Measurements from ENCODE around the gene BTNL3. TPM values are rescaled to one million over a fixed set of nuclear protein-coding genes. Genes with fewer than 3 reads are reported as not detected.
"Not testable (repeated sequence)": the region's sequence is repeated elsewhere in the genome, so short reads cannot be mapped to it uniquely, and the experiment has no call there.

Gene BTNL3
- total RNA-seq, 2 experiments from 2014 or later: not detected

DNA sequence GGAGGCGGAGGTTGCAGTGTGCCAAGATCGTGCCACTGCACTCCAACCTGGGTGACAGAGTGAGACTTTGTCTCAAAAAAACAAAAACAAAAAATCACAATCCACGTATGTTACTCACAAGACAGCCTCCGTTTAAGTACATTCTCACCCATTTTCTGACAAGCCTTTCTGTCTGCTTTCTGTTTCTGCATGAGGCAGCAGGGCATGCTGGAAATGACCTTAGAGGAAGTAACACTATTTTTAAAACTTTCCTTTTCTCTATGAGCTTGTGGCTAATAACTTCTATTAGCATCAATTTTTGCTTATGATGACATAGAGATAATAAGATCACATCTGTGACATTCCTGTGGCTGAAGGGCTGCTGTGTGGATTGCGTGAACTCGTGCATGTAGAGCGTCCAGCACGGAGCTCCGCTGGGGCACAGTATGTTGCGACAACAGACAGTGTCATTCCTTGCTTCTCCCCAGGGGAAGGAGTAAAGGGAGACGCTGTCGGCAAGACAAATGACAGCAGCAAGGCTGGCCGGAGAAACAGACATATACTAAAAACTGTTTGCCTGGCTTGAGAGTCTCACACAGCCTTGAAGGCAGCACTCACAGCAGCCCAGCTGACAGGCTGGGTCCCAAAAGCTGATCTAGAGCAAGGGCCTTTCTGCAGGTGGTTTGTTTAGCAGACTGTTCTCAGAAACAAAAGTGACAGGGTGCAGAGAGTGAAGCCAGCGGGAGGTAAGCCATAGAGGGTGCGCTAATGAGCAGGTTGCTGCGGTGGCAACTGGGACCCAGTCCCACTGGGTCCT, 1.6 kb downstream of the BTNL3 start:
- H3K27me3 Mint-ChIP-seq: peaks cover 13% of the 10 kb centered on the region
- H3K27ac Mint-ChIP-seq: no peak overlapping the region
- DNase-seq: no peak
- H3K4me3 Mint-ChIP-seq: no peak overlapping the region
- H3K36me3 Mint-ChIP-seq (ENCODE audit: low read depth): no peaks in the 10 kb centered on the region
- H3K9me3 Mint-ChIP-seq: no peaks in the 10 kb centered on the region
- no peaks in the 10 kb centered on the region for H3K4me1 Mint-ChIP-seq
- POLR2A ChIA-PET: no interaction called here
- CTCF ChIA-PET: no interaction called here

DNA sequence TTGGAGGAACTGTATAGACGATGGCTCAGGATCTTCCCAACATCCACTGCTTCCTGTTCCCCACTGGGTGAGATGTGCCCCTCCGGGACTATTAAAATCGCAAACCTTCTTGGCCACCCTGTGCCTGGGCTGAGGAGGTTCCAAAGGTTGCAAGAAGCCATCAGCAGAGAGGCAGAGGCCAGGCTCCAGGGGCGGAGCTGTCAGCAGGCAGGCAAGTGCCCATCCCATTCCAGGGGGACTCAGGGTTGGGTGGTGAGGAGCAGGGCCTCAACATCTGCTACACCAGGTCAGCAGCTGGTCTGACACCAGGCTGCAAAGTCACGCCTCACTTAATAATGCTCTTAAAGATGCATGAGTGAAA, 2.2 kb downstream of the BTNL3 start:
- Mint-ChIP-seq H3K27me3 (peaks cover 8% of the 10 kb centered on the region), H3K4me1 (no peaks in the 10 kb centered on the region), H3K36me3 (ENCODE audit: low read depth) (no peaks in the 10 kb centered on the region), H3K9me3 (no peaks in the 10 kb centered on the region), H3K4me3 (no peak overlapping the region), H3K27ac (no peak overlapping the region)
- POLR2A ChIA-PET: no interaction called here
- CTCF ChIA-PET: no interaction called here
- no peak for DNase-seq

GRCh38 chr5:181001947-181002346, 13.3 kb downstream of the BTNL3 start:
- Mint-ChIP-seq H3K36me3 (ENCODE audit: low read depth) (no peaks in the 10 kb centered on the region), H3K4me3 (no peak overlapping the region), H3K27ac (no peak overlapping the region), H3K4me1 (no peaks in the 10 kb centered on the region), H3K27me3 (no peaks in the 10 kb centered on the region), H3K9me3 (no peaks in the 10 kb centered on the region)
- no peak for DNase-seq
- CTCF ChIA-PET: no interaction called here
- POLR2A ChIA-PET: no interaction called here

DNA sequence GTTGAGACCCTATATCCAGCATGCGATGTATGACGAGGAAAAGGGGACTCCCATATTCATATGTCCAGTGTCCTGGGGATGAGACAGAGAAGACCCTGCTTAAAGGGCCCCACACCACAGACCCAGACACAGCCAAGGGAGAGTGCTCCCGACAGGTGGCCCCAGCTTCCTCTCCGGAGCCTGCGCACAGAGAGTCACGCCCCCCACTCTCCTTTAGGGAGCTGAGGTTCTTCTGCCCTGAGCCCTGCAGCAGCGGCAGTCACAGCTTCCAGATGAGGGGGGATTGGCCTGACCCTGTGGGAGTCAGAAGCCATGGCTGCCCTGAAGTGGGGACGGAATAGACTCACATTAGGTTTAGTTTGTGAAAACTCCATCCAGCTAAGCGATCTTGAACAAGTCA, 17.1 kb downstream of the BTNL3 start:
- no peak for DNase-seq
- Mint-ChIP-seq H3K27ac (no peak overlapping the region), H3K27me3 (no peaks in the 10 kb centered on the region), H3K4me3 (no peak overlapping the region), H3K4me1 (no peaks in the 10 kb centered on the region), H3K36me3 (ENCODE audit: low read depth) (no peaks in the 10 kb centered on the region), H3K9me3 (no peaks in the 10 kb centered on the region)
- ChIA-PET CTCF (no interaction called here), POLR2A (no interaction called here)

DNA sequence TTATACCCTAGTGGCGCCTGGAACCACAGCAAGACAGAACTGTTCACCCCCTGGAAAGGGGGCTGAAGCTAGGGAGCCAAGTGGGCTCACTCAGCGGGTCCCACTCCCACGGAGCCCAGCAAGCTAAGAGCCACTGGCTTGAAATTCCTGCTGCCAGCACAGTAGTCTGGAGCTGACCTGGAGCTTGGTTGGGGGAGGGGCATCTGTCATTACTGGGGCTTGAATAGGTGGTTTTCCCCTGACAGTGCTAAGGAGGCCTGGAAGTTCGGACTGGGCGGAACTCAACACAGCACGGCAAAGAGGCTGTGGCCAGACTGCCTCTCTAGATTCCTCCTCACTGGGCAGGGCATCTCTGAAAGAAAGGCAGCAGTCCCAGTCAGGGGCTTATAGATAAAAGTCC, 19.5 kb downstream of the BTNL3 start:
- H3K36me3 Mint-ChIP-seq (ENCODE audit: low read depth): no peaks in the 10 kb centered on the region
- ChIA-PET CTCF (interaction anchor here (1.1 kb wide), 1 partner anchor 139 kb away, joined by 3 read pairs; no protein-coding TSS in a partner anchor), POLR2A (no interaction called here)
- no peak for DNase-seq
- no peaks in the 10 kb centered on the region for H3K4me1 Mint-ChIP-seq
- H3K27ac Mint-ChIP-seq: no peak overlapping the region
- no peak overlapping the region for H3K4me3 Mint-ChIP-seq
- no peaks in the 10 kb centered on the region for H3K9me3 Mint-ChIP-seq
- H3K27me3 Mint-ChIP-seq: no peaks in the 10 kb centered on the region

- CTCF ChIA-PET; H3K27me3 Mint-ChIP-seq; H3K4me1 Mint-ChIP-seq; H3K4me3 Mint-ChIP-seq; POLR2A ChIA-PET; H3K9me3 Mint-ChIP-seq; DNase-seq; H3K36me3 Mint-ChIP-seq (ENCODE audit: low read depth); H3K27ac Mint-ChIP-seq: not testable (repeated sequence)
These were observed 21.4 kb downstream of the BTNL3 start for GRCh38 chr5:181010018-181010417.

DNA sequence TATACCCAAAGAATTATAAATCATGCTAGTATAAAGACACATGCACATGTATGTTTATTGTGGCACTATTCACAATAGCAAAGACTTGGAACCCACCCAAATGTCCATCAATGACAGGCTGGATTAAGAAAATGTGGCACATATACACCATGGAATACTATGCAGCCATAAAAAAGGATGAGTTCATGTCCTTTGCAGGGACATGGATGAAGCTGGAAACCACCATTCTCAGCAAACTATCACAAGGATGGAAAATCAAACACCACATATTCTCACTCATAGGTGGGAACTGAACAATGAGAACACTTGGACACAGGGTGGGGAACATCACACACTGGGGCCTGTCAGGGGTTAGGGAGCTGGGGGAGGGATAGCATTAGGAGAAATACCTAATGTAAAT, 26.0 kb downstream of the BTNL3 start:
- H3K4me3 Mint-ChIP-seq; H3K4me1 Mint-ChIP-seq; CTCF ChIA-PET; DNase-seq; H3K27ac Mint-ChIP-seq; H3K9me3 Mint-ChIP-seq; H3K36me3 Mint-ChIP-seq (ENCODE audit: low read depth): not testable (repeated sequence)
- POLR2A ChIA-PET: interaction anchor here (0.8 kb wide), 1 partner anchor 25 kb away, joined by 3 read pairs; no protein-coding TSS in a partner anchor
- H3K27me3 Mint-ChIP-seq: peaks cover 15% of the 10 kb centered on the region

DNA sequence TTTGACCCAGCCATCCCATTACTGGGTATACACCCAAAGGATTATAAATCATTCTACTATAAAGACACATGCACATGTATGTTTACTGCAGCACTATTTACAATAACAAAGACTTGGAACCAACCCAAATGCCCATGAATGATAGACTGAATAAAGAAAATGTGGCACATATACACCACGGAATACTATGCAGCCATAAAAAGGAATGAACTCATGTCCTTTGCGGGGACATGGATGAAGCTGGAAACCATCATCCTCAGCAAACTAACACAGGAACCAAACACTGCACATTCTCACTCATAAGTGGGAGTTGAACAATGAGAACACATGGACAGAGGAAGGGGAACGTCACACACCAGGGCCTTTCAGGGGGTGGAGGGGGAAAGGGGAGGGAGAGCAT, 28.8 kb downstream of the BTNL3 start:
- DNase-seq; POLR2A ChIA-PET; CTCF ChIA-PET; H3K4me1 Mint-ChIP-seq; H3K36me3 Mint-ChIP-seq (ENCODE audit: low read depth); H3K27ac Mint-ChIP-seq; H3K4me3 Mint-ChIP-seq: not testable (repeated sequence)
- peaks cover 17% of the 10 kb centered on the region for H3K27me3 Mint-ChIP-seq
- peaks cover 12% of the 10 kb centered on the region for H3K9me3 Mint-ChIP-seq

GRCh38 chr5:181020688-181021087, 32.0 kb downstream of the BTNL3 start:
- CTCF ChIA-PET: no interaction called here

DNA sequence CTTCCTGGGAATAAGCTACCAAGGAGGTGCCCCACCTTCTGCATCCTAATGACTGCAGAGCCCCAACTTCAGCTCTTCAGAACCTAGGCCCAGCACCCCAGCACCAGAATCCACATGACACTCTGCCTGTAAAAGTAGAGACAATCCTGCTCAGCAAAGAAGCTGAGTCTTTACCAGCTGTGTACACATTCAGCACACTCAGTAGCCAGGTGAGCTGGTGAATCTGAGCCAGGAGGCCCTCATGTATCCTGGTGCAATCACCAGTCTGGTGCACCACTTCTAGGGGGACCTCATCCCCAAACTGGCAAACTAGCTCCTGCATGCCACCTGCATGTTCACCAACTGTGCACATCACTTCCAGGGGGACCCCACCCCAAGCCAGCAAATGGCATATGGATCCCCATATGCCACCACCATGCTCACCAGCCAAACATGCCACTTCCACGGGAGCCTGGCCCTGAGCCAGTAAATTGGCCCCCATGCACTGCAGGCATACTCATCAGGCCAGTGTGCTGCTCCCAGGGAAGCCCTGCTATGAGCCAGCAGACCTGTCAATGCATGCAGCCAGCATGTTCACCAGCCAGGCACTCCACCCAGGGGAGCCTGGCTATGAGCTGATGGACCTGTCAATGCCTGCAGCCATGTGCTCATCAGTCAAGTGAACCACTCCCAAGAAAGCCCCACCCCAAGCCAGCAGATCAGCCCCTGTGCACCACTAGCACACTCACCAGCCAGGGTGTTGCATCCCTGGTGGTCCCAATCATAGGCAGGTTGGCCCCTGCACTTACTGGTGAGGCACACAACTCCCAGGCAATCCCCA, 35.8 kb downstream of the BTNL3 start:
- no peak overlapping the region for H3K4me3 Mint-ChIP-seq
- H3K27me3 Mint-ChIP-seq: peaks cover 5% of the 10 kb centered on the region
- POLR2A ChIA-PET: no interaction called here
- no peaks in the 10 kb centered on the region for H3K4me1 Mint-ChIP-seq
- CTCF ChIA-PET: interaction anchor here (0.6 to 1.0 kb wide), 2 partner anchors 24 to 1065 kb away, joined by 3 read pairs; no protein-coding TSS in a partner anchor
- peaks cover 2% of the 10 kb centered on the region for H3K36me3 Mint-ChIP-seq (ENCODE audit: low read depth)
- H3K27ac Mint-ChIP-seq: no peak overlapping the region
- no peak for DNase-seq
- H3K9me3 Mint-ChIP-seq: peaks cover 18% of the 10 kb centered on the region

More at GRCh38 chr5:181020688-181021087, 32.0 kb downstream of the BTNL3 start:
- DNase-seq: no peak
- Mint-ChIP-seq H3K36me3 (ENCODE audit: low read depth) (peaks cover 2% of the 10 kb centered on the region), H3K27me3 (peaks cover 17% of the 10 kb centered on the region), H3K4me1 (no peaks in the 10 kb centered on the region), H3K27ac (no peak overlapping the region), H3K4me3 (no peak overlapping the region), H3K9me3 (peaks cover 18% of the 10 kb centered on the region)
- POLR2A ChIA-PET: no interaction called here

- H3K4me1 Mint-ChIP-seq: no peaks in the 10 kb centered on the region
- no peak overlapping the region for H3K4me3 Mint-ChIP-seq
- no peak for DNase-seq
- CTCF ChIA-PET: no interaction called here
- H3K27me3 Mint-ChIP-seq: peaks cover 9% of the 10 kb centered on the region
- H3K9me3 Mint-ChIP-seq: peaks cover 5% of the 10 kb centered on the region
- POLR2A ChIA-PET: interaction anchor here (0.7 kb wide), 1 partner anchor 218 kb away, joined by 3 read pairs; no protein-coding TSS in a partner anchor
- H3K36me3 Mint-ChIP-seq (ENCODE audit: low read depth): no peaks in the 10 kb centered on the region
- H3K27ac Mint-ChIP-seq: no peak overlapping the region
These were observed 38.9 kb downstream of the BTNL3 start for GRCh38 chr5:181027452-181028031.

- peaks cover 9% of the 10 kb centered on the region for H3K27me3 Mint-ChIP-seq
- H3K27ac Mint-ChIP-seq: no peak overlapping the region
- POLR2A ChIA-PET: no interaction called here
- H3K9me3 Mint-ChIP-seq: peaks cover 3% of the 10 kb centered on the region
- H3K36me3 Mint-ChIP-seq (ENCODE audit: low read depth): no peaks in the 10 kb centered on the region
- H3K4me1 Mint-ChIP-seq: no peaks in the 10 kb centered on the region
- CTCF ChIA-PET: no interaction called here
- H3K4me3 Mint-ChIP-seq: no peak overlapping the region
- no peak for DNase-seq
These were observed 39.6 kb downstream of the BTNL3 start for GRCh38 chr5:181028032-181028819.

DNA sequence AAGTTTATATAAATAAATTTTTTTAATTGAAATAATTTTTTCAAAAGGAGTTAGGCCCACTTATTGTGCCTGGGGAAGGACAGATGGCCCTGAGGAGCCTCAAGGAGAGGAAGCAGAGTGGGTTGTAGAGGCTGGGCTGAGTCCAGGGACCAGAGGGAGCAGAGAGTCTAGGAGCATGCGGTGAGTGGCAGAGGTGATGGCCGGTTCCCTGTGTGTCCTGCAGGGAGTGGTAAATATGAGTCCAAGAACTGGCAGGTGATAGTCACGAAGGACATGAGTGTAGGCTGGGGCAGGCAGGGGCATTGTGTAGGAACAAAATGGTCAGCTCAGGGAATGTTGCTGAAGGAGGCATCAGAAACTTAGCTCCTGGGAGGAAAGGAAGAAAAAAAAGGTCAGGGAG, 43.1 kb downstream of the BTNL3 start:
- POLR2A ChIA-PET: interaction anchor here (0.6 kb wide), 1 partner anchor 201 kb away, joined by 14 read pairs; no protein-coding TSS in a partner anchor
- Mint-ChIP-seq H3K4me3 (no peak overlapping the region), H3K27ac (no peak overlapping the region), H3K27me3 (peaks cover 12% of the 10 kb centered on the region), H3K36me3 (ENCODE audit: low read depth) (no peaks in the 10 kb centered on the region), H3K4me1 (no peaks in the 10 kb centered on the region), H3K9me3 (no peaks in the 10 kb centered on the region)
- CTCF ChIA-PET: no interaction called here
- DNase-seq: no peak

Measured in activated CD4-positive, alpha-beta T cell treated with anti-CD3 and anti-CD28 coated beads, Interleukin-2, amount 10 ng/mL, durations not matched to agents 7 days and 5 days (primary cell).